GM11168 (cell line): Measurements from ENCODE around the gene ABHD2.
"Not testable (repeated sequence)": the region's sequence is repeated elsewhere in the genome, so short reads cannot be mapped to it uniquely, and the experiment has no call there.

Experiments
- in situ Hi-C: fragments of 300-500 bp; cut with MboI; formaldehyde crosslinking; loops from one replicate; pipeline ENCODE4 v1.12.0; 2022; ENCODE audit warnings: low sequenced_read_pairs; ENCODE audit not compliant: unreplicated experiment

The ABHD2 gene

GRCh38 chr15:89247446-89247845, 159.2 kb downstream of the ABHD2 start:
- in situ Hi-C loops: no loop called here

GRCh38 chr15:89248584-89248983, 160.3 kb downstream of the ABHD2 start:
- in situ Hi-C loops: no loop called here

- in situ Hi-C loops: not testable (repeated sequence)
These were observed 161.9 kb downstream of the ABHD2 start for GRCh38 chr15:89250142-89250541.
